GM12878 (cell line): Measurements from ENCODE around the gene C6orf89. TPM values are rescaled to one million over a fixed set of nuclear protein-coding genes. Genes with fewer than 3 reads are reported as not detected.

Source experiments
- ATAC-seq: fragments of 200-7000 bp; cut with Tn5 transposase; 3 replicates; pipeline ENCODE4 v1.9.1; 2020; ENCODE audit warnings: mild to moderate bottlenecking, moderate library complexity
- BruUV-seq: library from RNA; stranded (reverse); fragments of 400-500 nt; replicated peaks from 2 replicates; lab custom pipeline; 2021; lab: Mats Ljungman, UMichigan
- CTCF ChIA-PET: fragments of 300-600 bp; sonication (Branson Sonifier 250); formaldehyde crosslinking; extraction: SDS; loops from one replicate; lab custom pipeline; 2021; ENCODE audit warnings: inconsistent platforms; lab: Yijun Ruan, JAX
- POLR2A ChIA-PET: fragments of 350-600 bp; formaldehyde crosslinking; extraction: SDS; loops from one replicate; lab custom pipeline; 2021; ENCODE audit warnings: inconsistent platforms; lab: Charles Lee
- RAD21 ChIA-PET: fragments of 300-600 bp; sonication (Branson Sonifier 250); formaldehyde crosslinking; loops from one replicate; lab custom pipeline; 2023; ENCODE audit warnings: antibody characterized with exemption; ENCODE audit not compliant: unreplicated experiment; lab: Charles Lee
- SMC1A ChIA-PET: fragments of 300-600 bp; sonication (Branson Sonifier 250); formaldehyde crosslinking; loops from one replicate; lab custom pipeline; 2023; ENCODE audit not compliant: unreplicated experiment, uncharacterized antibody; lab: Charles Lee
- DNase-seq: peaks from one replicate; pipeline ENCODE4 v3.0.0-alpha.2; 2011; ENCODE audit warnings: low read depth, low spot score
- FAIRE-seq: peaks from 3 replicates; lab custom pipeline; 2011; peaks lifted over from hg19 to GRCh38; lab: Jason Lieb, UNC
- H2AFZ ChIP-seq: 2 replicates; pipeline ENCODE4 v1.6.0; 2011; ENCODE audit warnings: low read depth, low read length, control low read depth; ENCODE audit not compliant: control insufficient read depth
- H3K27ac ChIP-seq: 2 replicates; pipeline ENCODE4 v1.5.1; 2011; ENCODE audit warnings: control low read depth; ENCODE audit not compliant: control insufficient read depth, insufficient read depth
- H3K27me3 ChIP-seq, 2 experiments: replicated peaks in 1 of 2; 2 replicates each; pipeline versions ENCODE4 v1.6.0 to v1.6.1; 2011; ENCODE audit warnings: low read length in 1 of 2; ENCODE audit not compliant: control insufficient read depth in 2 of 2, insufficient read depth in 2 of 2
- H3K36me3 ChIP-seq, 2 experiments: 2 replicates each; pipeline ENCODE4 v1.5.1; 2011; ENCODE audit warnings: low read length in 1 of 2; ENCODE audit not compliant: control insufficient read depth in 2 of 2, insufficient read depth in 2 of 2
- H3K4me1 ChIP-seq: 2 replicates; pipeline ENCODE4 v1.6.1; 2011; ENCODE audit warnings: mild to moderate bottlenecking, low read length, moderate library complexity, mixed read lengths; ENCODE audit not compliant: control insufficient read depth, insufficient read depth
- H3K4me2 ChIP-seq: 2 replicates; pipeline ENCODE4 v1.6.0; 2011; ENCODE audit warnings: control low read depth; ENCODE audit not compliant: control insufficient read depth, insufficient read depth
- H3K4me3 ChIP-seq: fragments of 200-600 bp; sonication (generic); 2 replicates; pipeline ENCODE4 v1.5.1; 2016
- H3K79me2 ChIP-seq: 2 replicates; pipeline ENCODE4 v1.6.0; 2011; ENCODE audit warnings: low read length; ENCODE audit not compliant: control insufficient read depth, insufficient read depth
- H3K9ac ChIP-seq: 2 replicates; pipeline ENCODE4 v1.8.0; 2011; ENCODE audit warnings: low read length, control low read depth, mixed read lengths; ENCODE audit not compliant: control insufficient read depth, insufficient read depth
- H3K9me3 ChIP-seq: replicated peaks from 3 replicates; pipeline ENCODE4 v1.5.1; 2011; ENCODE audit warnings: mild to moderate bottlenecking, low read length; ENCODE audit not compliant: control insufficient read depth, insufficient read depth
- H4K20me1 ChIP-seq: 2 replicates; pipeline ENCODE4 v1.6.0; 2011; ENCODE audit not compliant: control insufficient read depth, insufficient read depth
- CBX3 ChIP-seq: fragments of 200-600 bp; sonication (generic); IDR thresholded peaks from 2 replicates; pipeline ENCODE4 v1.6.1; 2016; ENCODE audit warnings: low read depth, borderline replicate concordance
- EP300 ChIP-seq, 2 experiments: fragments of 150-350 bp in 1 of 2; IDR thresholded peaks; 2 replicates each; pipeline ENCODE4 v1.6.1; 2011 to 2012; ENCODE audit warnings: low read depth in 2 of 2, low read length in 2 of 2, borderline replicate concordance in 1 of 2, improper control_type of control experiment in 1 of 2, inconsistent platforms in 1 of 2; ENCODE audit not compliant: control insufficient read depth in 1 of 2
- HDGF ChIP-seq: fragments of 450-650 bp; IDR thresholded peaks from 2 replicates; pipeline ENCODE4 v1.6.1; 2016; ENCODE audit warnings: antibody characterized with exemption
- IRF4 ChIP-seq: IDR thresholded peaks from 2 replicates; pipeline ENCODE4 v1.6.1; 2011; ENCODE audit warnings: low read depth, low read length
- NFXL1 ChIP-seq: fragments of 450-650 bp; IDR thresholded peaks from 2 replicates; pipeline ENCODE4 v1.6.1; 2017; ENCODE audit warnings: antibody characterized with exemption, mild to moderate bottlenecking, borderline replicate concordance
- PAX5 ChIP-seq: IDR thresholded peaks from 2 replicates; pipeline ENCODE4 v1.6.1; 2011; ENCODE audit warnings: low read depth, low read length, borderline replicate concordance
- RAD21 ChIP-seq: IDR thresholded peaks from 2 replicates; pipeline ENCODE4 v1.6.1; 2011; ENCODE audit warnings: mild to moderate bottlenecking, low read depth, low read length, moderate library complexity; ENCODE audit not compliant: insufficient read depth
- RBBP5 ChIP-seq: fragments of 200-600 bp; sonication (generic); conservative IDR thresholded peaks from 2 replicates; pipeline ENCODE4 v1.6.1; 2016
- RUNX3 ChIP-seq: IDR thresholded peaks from 2 replicates; pipeline ENCODE4 v1.6.1; 2012; ENCODE audit warnings: low read length, inconsistent platforms
- SMAD1 ChIP-seq: fragments of 450-650 bp; IDR thresholded peaks from 2 replicates; pipeline ENCODE4 v1.6.1; 2018; ENCODE audit warnings: mild to moderate bottlenecking, low read depth; ENCODE audit not compliant: partially characterized antibody
- SMAD5 ChIP-seq: IDR thresholded peaks from 2 replicates; pipeline ENCODE4 v1.6.1; 2016; ENCODE audit warnings: antibody characterized with exemption, low read depth
- TBL1XR1 ChIP-seq: IDR thresholded peaks from 2 replicates; pipeline ENCODE4 v1.6.1; 2012; ENCODE audit warnings: low read depth, low read length, improper control_type of control experiment
- ZNF217 ChIP-seq: fragments of 450-650 bp; IDR thresholded peaks from 2 replicates; pipeline ENCODE4 v1.6.1; 2017; ENCODE audit warnings: antibody characterized with exemption, mild to moderate bottlenecking
- ZNF274 ChIP-seq: IDR thresholded peaks from one replicate; pipeline ENCODE4 v1.8.0; 2011; ENCODE audit not compliant: insufficient read length, insufficient read depth
- WGBS: methylation state at CpG from one replicate; pipeline ENCODE4 v1.1.6; 2016; ENCODE audit warnings: low lambda C conversion rate; ENCODE audit not compliant: insufficient replicate concordance, insufficient coverage; ENCODE audit errors: missing lambda C conversion rate; 5-methylcytosine and 5-hydroxymethylcytosine counted together
- in situ Hi-C: fragments of 300-500 bp; cut with MboI; formaldehyde crosslinking; loops from 9 replicates; pipeline ENCODE4 v1.14.3; 2018; ENCODE audit warnings: mixed read lengths
- intact Hi-C: fragments of 100-400 bp; cut with micrococcal nuclease; formaldehyde crosslinking; loops from one replicate; pipeline ENCODE4 v1.14.2; 2022; ENCODE audit not compliant: unreplicated experiment
- polyA plus RNA-seq, 11 experiments: library from polyadenylated mRNA; depleted of rRNA in 4 of 11; unstranded in 6 of 11; stranded (reverse) in 5 of 11; fragments of >200 nt; fragmentation: Nextera tagmentation in 4 of 11; fragmentation: Illumina TruSeq in 1 of 11; extraction: Ambion mirVana in 4 of 11; extraction: Trizol in 1 of 11; gene quantifications; 1 replicate in 1 of 11; 2 replicates in 10 of 11; pipeline versions ENCODE4 v1.2.1 to v1.2.3, GENCODE V29; 2011 to 2016; ENCODE audit warnings: inconsistent platforms in 2 of 11, missing spikeins in 2 of 11, low read depth in 1 of 11
- total RNA-seq, 4 experiments: library from RNA; depleted of rRNA in 3 of 4; stranded (reverse); fragments of >200 nt in 3 of 4; fragmentation: Illumina TruSeq in 1 of 4; extraction: Trizol in 1 of 4; gene quantifications; 2 replicates each; pipeline versions ENCODE4 v1.2.1 to v1.2.3, GENCODE V29; 2013 to 2021

The C6orf89 gene
- total and polyA plus RNA-seq, 10 of the 15 experiments (the other 5 are each of a cell fraction or from before 2014, with no cell fraction given): 10.8 to 42.7 (median 28.6) TPM

GRCh38 chr6:36915599-36915998 is 29.8 kb downstream of the C6orf89 start:
- H3K27ac ChIP-seq: no peak overlapping the region
- H3K9me3 ChIP-seq: no peaks in the 10 kb centered on the region
- peaks cover 4 to 5% of the 10 kb centered on the region in 2 experiments; a peak in 3 of 4 replicates for H3K36me3 ChIP-seq
- no peaks in the 10 kb centered on the region for H3K27me3 ChIP-seq
- BruUV-seq: no TSS peak
- ATAC-seq (no peak), DNase-seq (no peak), FAIRE-seq (no peak)
- SMC1A ChIA-PET: interaction anchor here (1.2 kb wide), 1 partner anchor 102 kb away, joined by 4 read pairs; no protein-coding TSS in a partner anchor
- no peak overlapping the region for H3K4me3 ChIP-seq
- H4K20me1 ChIP-seq: peaks cover 10% of the 10 kb centered on the region; the same call in 1 of the 2 replicates
- RAD21 ChIA-PET: interaction anchor here (1.0 to 1.1 kb wide), 2 partner anchors 26 to 102 kb away, joined by 3 to 5 read pairs; no protein-coding TSS in a partner anchor
- TF ChIP-seq NFXL1 (no peak), EP300 (IDR thresholded peaks at IDR 0.05; ENCODE audit: borderline replicate concordance in 1 of 2, control insufficient read depth in 1 of 2, low read depth in 2 of 2, low read length in 2 of 2) (no peak), RAD21 (no peak), SMAD1 (no peak), SMAD5 (no peak), CBX3 (no peak), ZNF217 (no peak), RBBP5 (no peak), IRF4 (no peak), RUNX3 (no peak), TBL1XR1 (no peak), PAX5 (no peak), HDGF (no peak), ZNF274 (no peak)
- H2AFZ ChIP-seq: no peak overlapping the region
- 100% methylated on average over 3 of the region's 4 CpGs for WGBS
- POLR2A ChIA-PET: no interaction called here
- CTCF ChIA-PET: interaction anchor here (0.7 to 5.6 kb wide), 2 partner anchors 46 to 103 kb away, joined by 3 to 40 read pairs; no protein-coding TSS in a partner anchor
- intact Hi-C loops: no loop called here
- no peak overlapping the region for H3K9ac ChIP-seq
- H3K4me1 ChIP-seq: peaks cover 20% of the 10 kb centered on the region
- in situ Hi-C loops: no loop called here
- no peak overlapping the region for H3K4me2 ChIP-seq
- no peaks in the 10 kb centered on the region for H3K79me2 ChIP-seq
